GM19468 (cell line): ENCODE results near the gene SMIM24.
"Not testable (repeated sequence)": the region's sequence is repeated elsewhere in the genome, so short reads cannot be mapped to it uniquely, and the experiment has no call there.

ENCODE experiments used
- ATAC-seq: cut with Tn5 transposase; IDR thresholded peaks from one replicate; pipeline ENCODE4 v1.9.1; 2021; ENCODE audit warnings: mild to moderate bottlenecking, moderate library complexity, moderate number of reproducible peaks; ENCODE audit not compliant: unreplicated experiment; ENCODE audit errors: extremely low read depth

SMIM24 gene

GRCh38 chr19:3458229-3459088 is 21.9 kb downstream of the SMIM24 start:
- no peak for ATAC-seq

- ATAC-seq = no peak
Observed at GRCh38 chr19:3457528-3458228, 22.6 kb downstream of the SMIM24 start.

- ATAC-seq = no peak
Observed at GRCh38 chr19:3456925-3457527, 23.3 kb downstream of the SMIM24 start.

- no peak for ATAC-seq
Observed at GRCh38 chr19:3455960-3456601, 24.2 kb downstream of the SMIM24 start.

GRCh38 chr19:3455393-3455955 is 24.9 kb downstream of the SMIM24 start:
- no peak for ATAC-seq

- no peak for ATAC-seq
Observed at GRCh38 chr19:3454656-3455392, 25.5 kb downstream of the SMIM24 start.

GRCh38 chr19:3453840-3454239 is 26.5 kb downstream of the SMIM24 start:
- no peak for ATAC-seq

- ATAC-seq = not testable (repeated sequence)
Observed at GRCh38 chr19:3452942-3453214, 27.4 kb downstream of the SMIM24 start.

- no peak for ATAC-seq
Observed at GRCh38 chr19:3452171-3452941, 28.0 kb downstream of the SMIM24 start.

GRCh38 chr19:3451451-3451866 is 28.9 kb downstream of the SMIM24 start:
- ATAC-seq = no peak

GRCh38 chr19:3450796-3451411 is 29.4 kb downstream of the SMIM24 start:
- ATAC-seq = no peak

GRCh38 chr19:3448616-3449334 is 31.6 kb downstream of the SMIM24 start:
- no peak for ATAC-seq

- not testable (repeated sequence) for ATAC-seq
Observed at GRCh38 chr19:3446657-3447056, 33.7 kb downstream of the SMIM24 start.

- ATAC-seq = no peak
Observed at GRCh38 chr19:3444695-3445234, 35.6 kb downstream of the SMIM24 start.

GRCh38 chr19:3443840-3444694 is 36.3 kb downstream of the SMIM24 start:
- ATAC-seq = no peak

GRCh38 chr19:3442487-3443071 is 37.7 kb downstream of the SMIM24 start:
- ATAC-seq = no peak

GRCh38 chr19:3441986-3442329 is 38.4 kb downstream of the SMIM24 start:
- no peak for ATAC-seq
